D721Med (cell line): ENCODE measurements around the gene EFEMP2.
A peak's percentile ranks its signal among the peaks of the same experiment; 100 is the strongest.
"Not testable (repeated sequence)": the region's sequence is repeated elsewhere in the genome, so short reads cannot be mapped to it uniquely, and the experiment has no call there.

Experiments
- DNase-seq: peaks from one replicate; pipeline ENCODE4 v3.0.0; 2011; ENCODE audit warnings: low spot score; ENCODE audit not compliant: insufficient read length
- FAIRE-seq: peaks from 2 replicates; lab custom pipeline; 2011; peaks lifted over from hg19 to GRCh38; lab: Jason Lieb, UNC
- CTCF ChIP-seq: IDR thresholded peaks from 2 replicates; pipeline ENCODE4 v1.5.1; 2012; ENCODE audit warnings: mild to moderate bottlenecking, control low read depth; ENCODE audit not compliant: insufficient read depth; ENCODE audit errors: missing control alignments

The EFEMP2 gene

GRCh38 chr11:65894034-65894591, 21.5 kb upstream of the EFEMP2 start:
- no peak for FAIRE-seq
- no peak for TF ChIP-seq CTCF

DNA sequence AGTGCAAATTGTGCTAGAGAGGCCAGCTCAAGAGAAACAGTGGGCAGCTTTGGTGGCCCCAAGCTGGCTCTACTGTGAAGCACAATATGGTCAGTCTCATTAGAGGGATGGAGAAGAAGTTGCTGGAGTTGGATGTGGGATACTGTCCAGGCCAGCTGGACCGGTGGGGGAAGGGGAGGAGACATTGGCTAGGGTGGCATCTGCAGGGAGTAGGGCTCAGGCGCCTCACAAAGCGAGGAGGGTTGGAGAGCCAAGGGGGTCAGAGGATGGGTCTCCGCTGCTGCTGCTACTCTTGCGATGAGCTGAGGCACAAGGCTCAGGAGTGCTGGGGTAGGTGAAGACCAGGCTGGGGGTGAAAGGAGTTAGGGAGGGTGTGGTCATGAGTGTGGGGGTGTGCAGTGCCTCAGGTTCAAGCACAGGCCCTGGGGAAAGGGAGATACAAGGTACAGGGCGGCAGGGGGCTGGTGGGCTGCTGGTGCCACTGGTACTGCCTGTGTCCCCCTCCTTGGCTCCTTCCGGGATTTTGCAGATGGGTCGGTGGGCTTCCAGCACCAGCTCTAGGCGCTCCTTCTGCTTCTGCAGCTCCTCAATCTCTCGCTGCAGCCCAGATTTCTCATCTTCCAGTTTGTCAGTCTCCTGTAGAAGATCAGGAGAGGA, 20.2 kb upstream of the EFEMP2 start:
- FAIRE-seq (no peak), DNase-seq (no peak)
- TF ChIP-seq CTCF = no peak

More at GRCh38 chr11:65894034-65894591, 21.5 kb upstream of the EFEMP2 start:
- DNase-seq = no peak

- not testable (repeated sequence) for FAIRE-seq, DNase-seq
Observed at GRCh38 chr11:65892137-65892540, 19.5 kb upstream of the EFEMP2 start.

DNA sequence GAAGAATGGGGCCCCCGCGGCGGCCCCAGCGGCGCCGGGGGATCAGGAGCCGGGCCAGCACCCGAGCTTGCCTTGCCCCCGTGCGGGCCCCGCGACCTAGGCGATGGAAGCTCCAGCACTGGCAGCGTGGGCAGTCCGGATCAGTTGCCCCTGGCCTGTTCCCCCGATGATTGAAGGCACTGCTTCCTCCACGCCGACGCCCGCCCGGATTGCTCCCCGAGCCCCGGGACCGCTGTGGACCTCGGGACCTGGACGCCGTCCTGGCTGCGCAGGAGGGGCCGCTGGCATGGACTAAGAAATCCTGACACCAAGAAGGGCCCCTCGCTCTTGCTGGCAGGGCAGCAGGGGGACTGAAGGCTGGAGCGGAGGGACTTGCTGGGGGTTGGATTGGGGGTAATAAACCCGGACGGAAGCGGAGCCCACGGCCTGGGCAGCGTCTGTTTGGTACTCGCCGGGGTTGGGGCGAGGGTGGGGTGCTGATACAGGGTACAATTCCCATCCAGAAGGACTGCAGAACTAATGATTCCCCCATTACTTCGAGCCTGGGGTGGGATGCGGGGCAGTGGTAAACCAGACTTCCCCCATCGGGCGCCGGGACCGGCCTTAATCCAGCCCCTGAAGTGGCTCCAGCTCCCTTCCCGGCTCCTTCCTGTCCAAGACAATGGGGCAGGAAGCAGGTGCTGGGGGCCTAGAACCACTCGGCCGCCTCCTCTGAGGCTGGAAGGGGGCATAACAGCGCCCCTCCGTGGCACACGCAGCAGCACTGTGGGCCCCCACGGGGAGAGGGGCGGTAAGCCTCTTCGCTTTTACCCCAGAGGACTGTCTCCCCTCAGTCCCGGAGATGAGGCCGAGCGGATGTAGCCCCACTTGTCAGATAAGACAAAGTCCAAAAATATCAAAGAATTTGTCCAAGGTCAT, 18.9 kb upstream of the EFEMP2 start:
- DNase-seq = no peak
- FAIRE-seq = no peak
- peak; percentile 53 for TF ChIP-seq CTCF

DNA sequence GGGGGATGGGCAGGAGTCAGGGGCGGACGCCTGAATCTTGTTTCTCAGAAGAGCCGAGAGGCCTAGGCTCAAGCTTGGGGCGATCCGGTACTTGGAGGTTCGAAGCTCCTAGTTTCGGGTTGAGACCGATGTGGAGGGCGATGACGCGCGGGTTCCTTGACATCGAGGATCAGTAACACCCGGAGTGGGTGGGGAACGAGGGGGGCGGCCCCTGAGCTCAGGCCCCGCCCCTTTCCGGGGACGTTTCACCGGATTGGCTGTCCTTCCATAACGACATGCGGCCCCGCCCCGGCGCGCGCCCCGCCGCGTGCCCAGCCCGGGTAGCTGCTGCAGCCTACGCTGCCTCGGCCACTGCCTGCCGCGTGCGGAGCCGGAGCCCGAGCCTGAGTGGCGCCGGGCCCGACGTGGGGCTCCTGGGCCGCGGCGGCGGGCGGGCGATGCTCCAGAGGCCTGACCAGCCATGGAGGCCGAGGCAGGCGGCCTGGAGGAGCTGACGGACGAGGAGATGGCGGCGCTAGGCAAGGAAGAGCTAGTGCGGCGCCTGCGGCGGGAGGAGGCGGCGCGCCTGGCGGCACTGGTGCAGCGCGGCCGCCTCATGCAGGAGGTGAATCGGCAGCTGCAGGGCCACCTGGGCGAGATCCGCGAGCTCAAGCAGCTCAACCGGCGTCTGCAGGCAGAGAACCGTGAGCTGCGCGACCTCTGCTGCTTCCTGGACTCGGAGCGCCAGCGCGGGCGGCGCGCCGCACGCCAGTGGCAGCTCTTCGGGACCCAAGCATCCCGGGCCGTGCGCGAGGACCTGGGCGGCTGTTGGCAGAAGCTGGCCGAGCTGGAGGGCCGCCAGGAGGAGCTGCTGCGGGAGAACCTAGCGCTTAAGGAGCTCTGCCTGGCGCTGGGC, 18.0 kb upstream of the EFEMP2 start, which contains the start of gene CCDC85B:
TSS of gene CCDC85B (plus strand) at position 350 of the 895 bp plus-strand sequence. CDS start at position 461, 111 bp downstream.
- DNase-seq (peak; percentile 89), FAIRE-seq (no peak)
- no peak for TF ChIP-seq CTCF

DNA sequence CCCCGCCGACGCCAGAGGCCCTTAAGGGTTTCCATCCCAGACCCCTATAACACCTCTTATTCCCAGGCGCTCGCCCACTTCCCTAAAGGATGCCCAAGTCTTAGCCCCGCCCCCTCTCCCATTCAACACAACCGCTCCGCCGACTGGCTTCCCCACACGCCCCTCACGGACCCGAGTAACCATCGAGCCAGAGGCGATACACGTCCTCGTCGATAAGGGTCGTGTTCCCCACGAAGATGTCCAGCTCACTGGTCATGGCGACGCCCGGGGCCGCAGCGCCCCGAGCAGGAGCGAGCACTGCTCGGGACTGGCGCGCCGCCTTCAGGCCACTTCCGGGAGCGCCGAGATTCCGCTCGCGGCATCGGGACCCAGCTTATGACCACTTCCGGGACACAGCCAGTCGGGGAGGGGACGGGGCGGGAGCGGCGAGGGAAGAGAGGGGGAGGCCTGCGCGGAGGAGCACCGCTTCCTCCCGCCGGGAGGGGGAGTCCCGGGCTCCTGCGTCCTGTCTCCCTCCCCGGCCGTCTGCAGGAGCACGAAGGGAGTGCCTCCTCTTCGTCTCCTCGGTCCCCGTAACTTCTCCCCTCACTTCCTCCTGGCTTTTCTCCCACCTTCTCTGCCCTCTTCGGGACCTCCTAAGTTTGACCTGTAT, 15.7 kb upstream of the EFEMP2 start, which contains the start of gene FIBP:
TSS of gene FIBP (minus strand) at position 309 of the 652 bp plus-strand sequence. CDS start at position 256, 53 bp downstream.
- peak; percentile 46 for TF ChIP-seq CTCF
- no peak for FAIRE-seq
- peak; percentile 95 for DNase-seq
